Measurements from ENCODE around the gene SART3.
A peak's percentile ranks its signal among the peaks of the same experiment; 100 is the strongest.
"Not testable (repeated sequence)": the region's sequence is repeated elsewhere in the genome, so short reads cannot be mapped to it uniquely, and the experiment has no call there.

SART3 gene

GRCh38 chr12:108582978-108583770 lies 22.2 kb upstream of the SART3 start:
- no peak for DNase-seq

DNA sequence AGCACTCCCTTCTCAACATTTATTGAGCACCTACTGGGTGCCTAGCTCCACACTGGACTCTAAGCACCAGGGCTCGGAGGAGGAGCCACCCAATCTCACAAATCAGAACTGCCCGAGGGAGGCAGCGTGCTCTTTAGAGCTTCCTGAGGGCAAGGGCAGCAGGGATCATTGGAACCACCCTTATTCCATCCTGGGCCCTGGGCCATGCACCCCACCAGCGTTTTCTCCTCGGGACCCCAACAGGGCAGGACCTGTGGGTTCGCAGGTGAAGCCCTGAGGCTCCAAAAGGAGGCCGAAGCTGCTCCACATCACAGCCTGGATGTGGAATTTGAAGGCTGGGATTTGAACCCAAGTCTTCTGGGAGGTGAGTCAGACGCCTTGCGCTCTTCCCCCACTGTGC lies 21.5 kb upstream of the SART3 start:
- DNase-seq: no peak

DNA sequence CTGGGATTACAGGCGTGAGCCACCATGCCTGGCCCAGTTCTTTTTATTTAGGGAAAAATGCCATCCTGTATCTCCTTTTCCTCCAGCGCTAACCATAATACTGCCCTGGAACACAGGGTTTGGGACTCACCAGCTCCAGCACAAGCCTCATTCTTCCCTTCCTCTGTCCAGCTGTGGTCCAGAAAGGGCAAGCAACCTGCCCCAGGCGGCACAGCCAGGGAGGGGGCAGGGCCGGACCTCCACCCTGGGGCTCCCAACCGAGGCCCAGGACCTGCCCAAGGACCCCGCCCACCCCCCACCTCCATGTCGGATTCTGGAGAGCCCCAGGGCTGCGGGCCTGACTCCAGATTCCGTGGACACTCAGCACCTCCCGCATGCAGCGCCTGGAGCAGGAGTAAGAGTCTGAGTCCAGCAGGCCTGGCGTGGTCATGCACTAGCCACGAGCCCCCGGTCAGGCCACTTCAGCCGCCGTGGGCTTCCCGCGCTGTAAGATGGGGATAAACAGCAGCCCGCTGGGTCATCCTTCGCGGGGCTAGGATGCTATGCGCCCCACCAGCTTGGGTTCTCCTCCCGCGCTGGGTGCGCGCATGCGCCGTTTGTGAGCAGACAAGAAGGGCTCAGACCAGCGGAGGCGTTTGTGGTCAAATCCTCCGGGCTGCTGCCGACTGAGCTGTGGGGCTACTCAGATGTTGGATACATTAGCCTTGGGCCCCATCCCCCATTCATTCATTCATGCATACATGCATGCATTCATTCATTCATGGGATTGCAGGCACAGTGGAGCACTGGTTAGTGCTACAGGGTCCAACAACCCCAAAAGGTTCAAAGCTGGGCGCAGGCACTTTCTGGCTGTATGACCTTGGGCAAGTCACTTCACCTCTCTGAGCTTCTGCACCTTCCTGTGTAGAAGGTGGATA lies 20.6 kb upstream of the SART3 start:
- DNase-seq: no peak

- DNase-seq: no peak
These were observed 19.6 kb upstream of the SART3 start for GRCh38 chr12:108580531-108580930.

- no peak for DNase-seq
These were observed 17.8 kb upstream of the SART3 start for GRCh38 chr12:108578813-108579212.

DNA sequence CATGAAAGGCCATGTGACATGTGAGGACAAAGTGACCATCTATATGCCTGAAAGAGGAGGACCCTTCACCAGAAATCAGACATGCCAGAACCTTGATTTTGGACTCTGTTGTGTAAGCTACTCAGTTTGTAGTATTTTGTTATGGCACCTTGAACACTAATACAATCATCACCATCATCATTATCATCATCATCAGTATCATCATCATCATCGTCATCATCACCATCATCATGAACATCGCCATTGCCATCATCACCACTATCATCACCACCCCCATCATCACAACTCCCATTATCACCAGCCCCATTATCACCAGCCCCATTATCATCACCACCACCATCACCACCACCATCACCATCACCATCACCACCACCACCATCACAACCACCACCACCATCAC lies 17.3 kb upstream of the SART3 start:
- no peak for DNase-seq

- DNase-seq: no peak
These were observed 16.5 kb upstream of the SART3 start for GRCh38 chr12:108577458-108577857.

DNA sequence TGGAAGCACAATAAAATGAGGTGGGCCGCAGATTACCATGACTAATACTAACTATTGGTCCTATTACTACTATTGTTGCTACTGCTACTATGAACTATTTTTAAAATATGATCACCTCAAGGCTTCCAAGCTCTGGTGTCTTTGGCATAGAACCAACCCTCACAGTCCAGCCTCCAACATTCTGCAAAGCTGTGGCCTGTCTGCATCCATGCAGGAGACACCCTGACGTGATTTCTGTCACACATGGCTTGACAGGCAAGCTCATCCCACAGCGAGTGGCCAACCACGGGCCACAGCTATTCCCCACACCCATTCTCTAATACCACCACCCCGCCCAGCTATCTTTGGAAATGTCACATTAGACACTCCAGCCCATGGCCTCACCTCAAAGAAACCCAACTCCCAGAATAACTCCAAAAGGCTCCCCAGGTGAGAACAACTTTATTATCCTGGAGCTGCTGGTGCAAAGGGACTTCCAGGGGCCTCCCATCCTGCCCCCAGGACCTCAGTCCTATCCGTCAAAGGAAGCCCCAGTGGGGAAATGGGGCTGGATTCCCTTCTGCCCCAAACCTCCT lies 15.8 kb upstream of the SART3 start:
- DNase-seq: no peak

DNA sequence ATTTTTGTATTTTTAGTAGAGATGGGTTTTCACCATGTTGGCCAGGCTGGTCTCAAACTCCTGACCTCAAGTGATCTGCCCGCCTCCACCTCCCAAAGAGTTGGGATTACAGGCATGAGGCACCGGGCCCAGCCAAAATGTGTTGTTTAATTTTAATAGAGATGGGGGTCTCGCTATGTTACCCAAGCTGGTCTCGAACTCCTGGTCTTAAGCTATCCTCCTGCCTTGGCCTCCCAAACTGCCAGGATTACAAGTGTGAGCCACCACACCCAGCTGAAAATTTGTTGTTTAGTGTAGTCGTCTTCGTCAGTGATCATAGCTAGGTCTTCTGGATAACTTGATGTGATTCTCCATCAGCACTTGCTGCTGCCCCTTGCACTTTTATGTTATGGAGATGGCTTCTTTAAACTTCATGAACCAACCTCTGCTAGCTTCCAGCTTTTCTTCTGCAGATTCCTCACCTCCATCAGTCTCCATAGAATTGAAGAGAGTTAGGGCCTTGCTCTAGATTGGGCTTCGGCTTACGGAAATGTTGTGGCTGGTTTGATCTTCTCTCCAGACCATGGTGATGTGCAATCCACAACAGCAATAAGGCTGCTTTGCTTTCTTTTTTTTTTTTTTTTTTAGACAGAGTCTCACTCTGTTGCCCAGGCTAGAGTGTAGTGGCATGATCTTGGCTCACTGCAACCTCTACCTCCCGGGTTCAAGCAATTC lies 14.4 kb upstream of the SART3 start:
- DNase-seq: no peak

- DNase-seq: not testable (repeated sequence)
These were observed 13.3 kb upstream of the SART3 start for GRCh38 chr12:108574276-108574675.

DNA sequence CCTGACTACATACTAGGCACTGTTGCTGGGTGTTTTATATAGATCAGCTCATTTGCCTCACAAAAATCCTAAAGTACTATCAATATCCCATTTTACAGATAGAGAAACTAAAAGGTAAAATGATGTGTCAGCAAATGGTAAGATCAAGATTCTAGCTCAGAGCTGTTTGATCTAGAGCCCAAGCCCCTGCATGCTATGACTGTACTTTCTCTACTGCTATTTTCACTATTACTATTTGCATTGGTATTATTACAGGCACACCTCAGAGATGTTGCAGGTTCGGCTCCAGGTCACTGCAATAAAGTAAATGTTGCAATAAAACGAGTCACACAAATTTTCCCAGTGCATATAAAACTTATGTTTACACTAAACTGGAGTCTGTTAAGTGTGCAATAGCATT lies 12.3 kb upstream of the SART3 start:
- DNase-seq: no peak

DNA sequence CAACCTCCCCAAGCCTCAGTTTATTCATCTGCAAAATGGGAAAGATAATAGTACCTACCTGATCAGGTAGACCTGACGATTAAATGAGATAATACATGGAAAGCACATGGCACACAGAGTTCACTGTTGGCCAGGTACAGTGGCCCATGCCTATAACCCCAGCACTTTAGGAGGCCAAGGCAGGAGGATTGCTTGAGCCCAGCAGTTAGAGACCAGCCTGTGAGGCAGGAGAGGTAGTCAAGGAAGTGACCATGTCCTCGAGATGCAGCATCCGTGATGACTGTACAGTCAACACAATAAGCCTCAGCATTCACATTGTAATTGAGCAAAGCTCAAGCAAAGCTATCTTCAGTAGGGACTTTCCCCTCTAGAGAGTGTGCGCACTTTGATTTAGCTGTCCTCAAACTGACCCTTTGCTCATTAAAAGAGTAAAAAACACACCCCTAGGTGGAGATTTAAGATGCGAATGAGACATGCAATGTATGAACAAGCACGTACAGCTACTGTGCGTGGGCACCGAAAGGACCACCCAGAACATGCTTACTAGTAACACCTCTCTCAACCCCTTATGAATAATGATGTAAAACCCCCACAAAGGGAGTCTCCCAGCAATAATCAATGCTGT lies 11.3 kb upstream of the SART3 start:
- no peak for DNase-seq

DNA sequence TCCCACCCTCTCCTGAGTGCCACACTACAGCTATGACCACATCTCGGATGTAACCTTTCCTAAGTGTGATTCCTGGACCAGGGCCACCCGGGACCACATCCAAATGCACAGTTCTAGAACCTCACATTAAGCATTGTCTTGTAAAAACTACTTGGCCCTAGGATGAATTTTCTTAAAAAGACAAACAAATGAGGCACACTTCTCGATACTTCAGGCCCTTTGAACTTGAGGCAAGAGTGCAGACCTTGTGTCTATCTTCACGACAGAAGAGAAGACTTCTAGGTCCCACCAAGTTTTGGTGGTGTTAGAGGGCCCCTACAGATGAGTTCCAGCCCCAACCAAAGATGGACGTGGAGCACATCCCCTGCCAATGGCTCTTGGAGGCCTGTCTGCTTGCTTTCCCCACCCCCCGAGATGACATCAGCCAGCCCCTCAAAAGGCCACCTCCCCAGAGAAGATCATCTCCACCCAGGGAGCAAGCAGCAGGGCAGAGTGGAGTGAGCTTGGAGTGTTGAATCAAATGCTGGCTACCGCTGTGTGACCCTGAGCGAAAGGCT lies 10.7 kb upstream of the SART3 start:
- no peak for DNase-seq

- DNase-seq: peak in 1 of 56 donors; percentile 13
These were observed 10.0 kb upstream of the SART3 start for GRCh38 chr12:108570743-108571608.

- no peak for DNase-seq
These were observed 7.6 kb upstream of the SART3 start for GRCh38 chr12:108568338-108569154.

- DNase-seq: peak in 1 of 56 donors; percentile 10
These were observed 6.7 kb upstream of the SART3 start for GRCh38 chr12:108567406-108568337.

DNA sequence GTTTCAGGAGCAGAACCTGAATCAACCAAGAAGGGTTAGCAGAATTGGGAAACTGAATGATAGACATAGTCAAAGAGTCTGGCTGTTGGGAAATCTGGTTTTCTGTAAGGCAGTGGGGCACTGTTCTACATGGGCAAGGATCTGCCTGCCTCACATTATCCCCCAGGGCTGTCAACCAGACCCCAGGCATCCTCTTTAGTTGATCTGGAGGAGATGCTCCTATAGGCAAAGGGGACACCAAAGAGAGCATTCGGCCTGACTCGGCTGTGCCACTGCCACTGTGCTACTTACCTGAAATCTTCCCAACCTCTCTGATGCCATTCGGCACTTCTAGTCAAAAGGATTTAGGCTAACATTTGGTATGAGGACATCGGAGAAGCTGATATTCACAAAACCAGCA lies 5.5 kb upstream of the SART3 start:
- DNase-seq: no peak

DNA sequence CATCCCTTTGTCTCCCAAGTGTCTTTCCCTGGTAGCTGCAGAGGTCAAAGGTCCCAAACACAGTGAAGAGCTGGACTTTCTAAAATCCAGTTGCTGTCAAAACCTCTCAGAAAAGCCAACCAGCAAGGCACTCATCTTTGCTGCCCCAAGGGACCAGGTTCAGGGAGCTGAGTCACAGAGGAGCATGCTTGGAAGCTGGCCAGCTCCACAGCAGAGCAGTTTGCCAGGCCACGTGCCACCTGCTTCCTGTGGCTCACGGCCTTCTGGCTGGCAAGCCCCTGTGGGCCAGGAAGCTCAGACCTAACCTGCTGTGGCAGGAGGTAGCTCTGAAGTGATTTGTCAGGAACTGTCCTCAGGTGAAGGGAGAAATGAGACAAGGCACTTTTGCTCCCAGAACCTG lies 5.0 kb upstream of the SART3 start:
- DNase-seq: peak in 8 of 56 donors; percentile 6 to 38 (median 15)

Measured in amygdala (tissue), 56 donors.